HEK293 (cell line): ENCODE measurements around the gene MTR.

Experiments
- CTCF ChIA-PET: fragments of 350-600 bp; formaldehyde crosslinking; extraction: SDS; loops from one replicate; lab custom pipeline; 2021; ENCODE audit warnings: antibody characterized with exemption; lab: Yijun Ruan, JAX
- POLR2A ChIA-PET: fragments of 300-600 bp; formaldehyde crosslinking; extraction: SDS; loops from one replicate; lab custom pipeline; 2020; ENCODE audit warnings: antibody characterized with exemption, inconsistent platforms; lab: Yijun Ruan, JAX
- H3K27ac ChIP-seq: fragments of 200-500 bp; sonication (Bioruptor generic); 2 replicates; pipeline ENCODE4 v1.5.1; 2014; ENCODE audit warnings: low read depth, low read length, control low read depth, inconsistent platforms; ENCODE audit errors: extremely low read depth
- H3K36me3 ChIP-seq, 2 experiments: fragments of 200-500 bp in 1 of 2; sonication (Bioruptor generic) in 1 of 2; 1 replicate in 1 of 2; 2 replicates in 1 of 2; pipeline ENCODE4 v1.5.1; 2014 to 2017; ENCODE audit warnings: inconsistent platforms in 2 of 2, low read length in 2 of 2; ENCODE audit not compliant: control insufficient read depth in 2 of 2, insufficient read depth in 1 of 2
- H3K4me1 ChIP-seq: fragments of 200-500 bp; sonication (Bioruptor generic); 2 replicates; pipeline ENCODE4 v1.5.1; 2014; ENCODE audit warnings: mild to moderate bottlenecking, low read length, inconsistent platforms; ENCODE audit not compliant: control insufficient read depth, insufficient read depth
- H3K4me3 ChIP-seq: 2 replicates; pipeline ENCODE4 v1.5.1; 2011; ENCODE audit warnings: low read depth, mild to moderate bottlenecking, control low read depth, low read length, moderate library complexity
- H3K9me3 ChIP-seq: fragments of 200-500 bp; sonication (Bioruptor generic); 2 replicates; pipeline ENCODE4 v1.5.1; 2014; ENCODE audit warnings: low read depth, low read length, inconsistent platforms; ENCODE audit not compliant: control insufficient read depth, insufficient read depth
- BCL11B ChIP-seq: fragments of 450-650 bp; formaldehyde crosslinking; IDR thresholded peaks from 2 replicates; pipeline ENCODE4 v1.5.1; 2016; ENCODE audit warnings: low read depth, missing biosample characterization, missing genetic modification characterization
- EGR2 ChIP-seq: fragments of 450-650 bp; formaldehyde crosslinking; IDR thresholded peaks from 2 replicates; pipeline ENCODE4 v1.5.1; 2016; ENCODE audit warnings: low read depth, missing biosample characterization, missing genetic modification characterization
- PRDM1 ChIP-seq: fragments of 450-650 bp; formaldehyde crosslinking; IDR thresholded peaks from 2 replicates; pipeline ENCODE4; 2016; ENCODE audit warnings: missing biosample characterization, missing genetic modification characterization
- ZEB2 ChIP-seq: fragments of 450-650 bp; formaldehyde crosslinking; IDR thresholded peaks from 2 replicates; pipeline ENCODE4 v1.5.1; 2016; ENCODE audit warnings: missing biosample characterization, missing genetic modification characterization
- ZFP69B ChIP-seq: fragments of 450-650 bp; formaldehyde crosslinking; IDR thresholded peaks from 2 replicates; pipeline ENCODE4 v1.5.1; 2016; ENCODE audit warnings: missing biosample characterization, missing genetic modification characterization
- ZNF202 ChIP-seq: fragments of 450-650 bp; formaldehyde crosslinking; IDR thresholded peaks from 2 replicates; pipeline ENCODE4 v1.5.1; 2016; ENCODE audit warnings: missing biosample characterization, missing genetic modification characterization, borderline replicate concordance
- ZNF24 ChIP-seq: fragments of 450-650 bp; formaldehyde crosslinking; IDR thresholded peaks from 2 replicates; pipeline ENCODE4 v1.5.1; 2016; ENCODE audit warnings: missing biosample characterization, missing genetic modification characterization
- ZNF324 ChIP-seq: fragments of 450-650 bp; formaldehyde crosslinking; IDR thresholded peaks from 2 replicates; pipeline ENCODE4 v1.5.1; 2016; ENCODE audit warnings: missing biosample characterization, missing genetic modification characterization
- ZNF426 ChIP-seq: fragments of 450-650 bp; formaldehyde crosslinking; IDR thresholded peaks from 2 replicates; pipeline ENCODE4 v1.5.1; 2017; ENCODE audit warnings: missing biosample characterization, missing genetic modification characterization, mild to moderate bottlenecking, inconsistent platforms, moderate library complexity
- ZNF510 ChIP-seq: fragments of 450-650 bp; formaldehyde crosslinking; IDR thresholded peaks from 2 replicates; pipeline ENCODE4 v1.5.1; 2018; ENCODE audit warnings: mild to moderate bottlenecking, missing genetic modification characterization, missing biosample characterization; ENCODE audit not compliant: insufficient replicate concordance
- ZNF555 ChIP-seq: fragments of 450-650 bp; formaldehyde crosslinking; conservative IDR thresholded peaks from 2 replicates; pipeline ENCODE4 v1.5.1; 2017; ENCODE audit warnings: missing biosample characterization, mild to moderate bottlenecking, missing genetic modification characterization, inconsistent platforms
- ZNF561 ChIP-seq: fragments of 450-650 bp; IDR thresholded peaks from 2 replicates; pipeline ENCODE4 v1.5.1; 2018; ENCODE audit warnings: missing biosample characterization, missing genetic modification characterization, borderline replicate concordance
- ZNF600 ChIP-seq: fragments of 450-650 bp; formaldehyde crosslinking; IDR thresholded peaks from 2 replicates; pipeline ENCODE4 v1.5.1; 2016; ENCODE audit warnings: missing biosample characterization, missing genetic modification characterization
- ZNF626 ChIP-seq: fragments of 450-650 bp; sonication (Bioruptor Pico); formaldehyde crosslinking; IDR thresholded peaks from 2 replicates; pipeline ENCODE4 v1.5.1; 2018; ENCODE audit warnings: missing biosample characterization, missing genetic modification characterization, inconsistent platforms
- ZNF629 ChIP-seq: fragments of 450-650 bp; formaldehyde crosslinking; IDR thresholded peaks from 2 replicates; pipeline ENCODE4 v1.5.1; 2017; ENCODE audit warnings: missing biosample characterization, missing genetic modification characterization
- ZNF654 ChIP-seq: fragments of 450-650 bp; formaldehyde crosslinking; IDR thresholded peaks from 2 replicates; pipeline ENCODE4 v1.5.1; 2016; ENCODE audit warnings: low read depth, missing biosample characterization, missing genetic modification characterization
- ZNF658 ChIP-seq: fragments of 450-650 bp; formaldehyde crosslinking; IDR thresholded peaks from 2 replicates; pipeline ENCODE4; 2016; ENCODE audit warnings: missing biosample characterization, missing genetic modification characterization
- TF ChIP-seq, protein P1 (sequence below): fragments of 450-650 bp; formaldehyde crosslinking; IDR thresholded peaks from 2 replicates; pipeline ENCODE4 v1.5.1; 2016; ENCODE audit warnings: missing biosample characterization, missing genetic modification characterization
- TF ChIP-seq, protein P2 (sequence below): fragments of 450-650 bp; formaldehyde crosslinking; IDR thresholded peaks from 2 replicates; pipeline ENCODE4 v1.5.1; 2016; ENCODE audit warnings: missing biosample characterization, missing genetic modification characterization
- TF ChIP-seq, protein P3 (sequence below): fragments of 450-650 bp; formaldehyde crosslinking; IDR thresholded peaks from 2 replicates; pipeline ENCODE4 v1.5.1; 2016; ENCODE audit warnings: missing biosample characterization, missing genetic modification characterization
- TF ChIP-seq, protein P4 (sequence below): fragments of 450-650 bp; formaldehyde crosslinking; IDR thresholded peaks from 2 replicates; pipeline ENCODE4 v1.5.1; 2017; ENCODE audit warnings: missing biosample characterization, missing genetic modification characterization

Gene MTR

DNA sequence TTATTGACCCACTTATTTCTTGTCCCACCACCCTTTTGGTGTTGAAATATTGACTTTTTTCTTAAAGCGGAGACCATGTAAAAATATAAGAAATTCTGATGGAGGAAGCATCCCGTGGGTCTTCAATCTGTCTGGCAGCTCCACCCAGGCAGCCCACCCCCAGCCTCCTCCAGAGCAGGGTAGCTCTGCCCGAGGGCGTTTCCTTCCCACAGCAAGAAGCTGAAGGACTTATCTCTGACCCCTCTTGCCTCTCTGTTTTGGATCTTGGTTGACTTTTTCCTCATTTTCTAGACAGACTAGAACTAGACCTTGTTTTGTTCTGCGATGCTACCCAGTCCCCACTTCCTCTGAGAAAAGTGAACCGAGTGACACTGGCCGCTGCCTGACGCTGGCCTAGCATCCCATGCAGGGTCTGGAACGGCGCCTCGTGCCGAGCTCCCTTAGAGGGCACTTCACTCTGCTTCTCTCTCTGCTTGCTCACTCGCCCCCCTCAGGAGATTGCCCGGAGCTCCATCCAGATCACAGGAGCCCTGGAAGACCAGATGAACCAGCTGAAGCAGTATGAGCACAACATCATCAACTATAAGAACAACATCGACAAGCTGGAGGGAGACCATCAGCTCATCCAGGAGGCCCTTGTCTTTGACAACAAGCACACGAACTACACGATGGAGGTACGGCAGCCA is 40.4 kb upstream of the MTR start:
- no peaks in the 10 kb centered on the region for H3K4me1 ChIP-seq
- ChIA-PET CTCF (interaction anchor here (0.5 to 2.2 kb wide), 13 partner anchors 9 to 916 kb away, joined by 3 to 23 read pairs (median 3); no protein-coding TSS in a partner anchor), POLR2A (interaction anchor here (1.5 kb wide), 1 partner anchor 40 kb away, joined by 3 read pairs; the partner anchor contains the start of gene MTR)
- H3K27ac ChIP-seq: no peak overlapping the region
- TF ChIP-seq ZNF600 (tag by site-specific recombination) (0 out of 2 replicates have a peak, but pooled peaks have one; percentile 18), ZNF24 (no peak), ZNF658 (tag by site-specific recombination) (no peak), EGR2 (tag by site-specific recombination) (peak; percentile 36; the same call in 1 of the 2 replicates), ZFP69B (tag by site-specific recombination) (no peak), ZNF202 (tag by site-specific recombination) (no peak), ZEB2 (tag by site-specific recombination) (no peak), ZNF629 (tag by site-specific recombination) (no peak), ZNF426 (tag by site-specific recombination) (no peak)
- TF ChIP-seq, protein P1, sequence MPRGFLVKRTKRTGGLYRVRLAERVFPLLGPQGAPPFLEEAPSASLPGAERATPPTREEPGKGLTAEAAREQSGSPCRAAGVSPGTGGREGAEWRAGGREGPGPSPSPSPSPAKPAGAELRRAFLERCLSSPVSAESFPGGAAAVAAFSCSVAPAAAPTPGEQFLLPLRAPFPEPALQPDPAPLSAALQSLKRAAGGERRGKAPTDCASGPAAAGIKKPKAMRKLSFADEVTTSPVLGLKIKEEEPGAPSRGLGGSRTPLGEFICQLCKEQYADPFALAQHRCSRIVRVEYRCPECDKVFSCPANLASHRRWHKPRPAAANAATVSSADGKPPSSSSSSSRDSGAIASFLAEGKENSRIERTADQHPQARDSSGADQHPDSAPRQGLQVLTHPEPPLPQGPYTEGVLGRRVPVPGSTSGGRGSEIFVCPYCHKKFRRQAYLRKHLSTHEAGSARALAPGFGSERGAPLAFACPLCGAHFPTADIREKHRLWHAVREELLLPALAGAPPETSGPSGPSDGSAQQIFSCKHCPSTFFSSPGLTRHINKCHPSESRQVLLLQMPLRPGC (tag by site-specific recombination): no peak
- H3K4me3 ChIP-seq: no peak overlapping the region
- H3K9me3 ChIP-seq: no peaks in the 10 kb centered on the region
- H3K36me3 ChIP-seq: peaks cover 6 to 59% of the 10 kb centered on the region in 2 experiments; a peak in 2 of 3 replicates

DNA sequence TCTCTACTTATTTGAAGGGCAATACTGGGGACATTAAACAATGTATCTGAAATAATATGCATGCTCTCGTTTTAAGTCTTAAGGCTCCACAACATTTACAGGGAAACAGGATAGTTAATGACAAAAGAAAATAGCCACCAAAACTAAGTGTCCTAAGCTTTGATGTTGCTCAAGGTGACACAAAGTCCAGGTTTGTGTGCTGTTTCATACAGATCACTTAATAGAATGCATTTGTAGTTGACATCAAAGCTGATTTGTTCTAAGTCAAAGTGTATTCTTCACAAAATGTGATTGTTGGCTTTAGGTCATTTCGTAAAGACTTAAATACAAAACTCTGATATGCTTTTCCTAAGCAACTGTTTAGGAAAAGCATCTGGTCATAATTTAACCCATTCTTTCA is 37.5 kb upstream of the MTR start:
- H3K4me3 ChIP-seq: no peak overlapping the region
- H3K9me3 ChIP-seq: no peaks in the 10 kb centered on the region
- CTCF ChIA-PET: interaction anchor here (0.6 to 4.5 kb wide), 14 partner anchors 9 to 1763 kb away, joined by 3 to 77 read pairs (median 4); no protein-coding TSS in a partner anchor
- H3K27ac ChIP-seq: no peak overlapping the region
- H3K36me3 ChIP-seq: peaks cover 0 to 56% of the 10 kb centered on the region in 2 experiments; a peak in 2 of 3 replicates
- H3K4me1 ChIP-seq: no peaks in the 10 kb centered on the region
- POLR2A ChIA-PET: no interaction called here
- TF ChIP-seq ZFP69B (tag by site-specific recombination): no peak

DNA sequence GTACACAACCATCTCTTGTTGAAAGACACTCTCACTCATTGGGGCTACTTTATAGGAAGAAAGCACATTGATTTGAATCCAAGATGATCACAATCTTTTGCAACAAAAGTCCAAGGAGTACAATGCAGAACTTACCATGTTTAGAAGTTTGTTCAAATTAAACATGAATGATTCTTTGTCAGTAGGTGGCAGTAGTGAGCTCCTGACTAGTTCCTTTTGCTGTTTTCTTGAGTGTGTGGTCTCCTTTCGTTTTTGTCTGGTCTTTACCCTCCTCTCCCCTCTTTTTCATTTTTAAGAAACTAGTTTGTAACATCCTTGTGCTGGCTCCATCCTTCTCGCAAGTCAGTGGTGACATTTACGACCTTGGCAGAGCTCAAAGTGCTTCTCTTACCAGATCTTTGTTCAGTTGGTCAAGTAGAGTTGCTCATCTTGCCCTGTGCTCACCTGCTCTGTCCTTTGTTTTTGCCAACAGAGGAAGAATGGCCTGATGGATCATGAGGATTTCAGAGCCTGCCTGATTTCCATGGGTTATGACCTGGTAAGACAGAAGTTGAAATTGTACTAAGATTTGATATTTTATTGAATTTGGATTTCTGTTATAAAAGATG is 35.7 kb upstream of the MTR start:
- ChIA-PET POLR2A (interaction anchor here (0.8 kb wide), 1 partner anchor 155 kb away, joined by 3 read pairs; the partner anchor contains the start of gene HEATR1), CTCF (interaction anchor here (0.6 to 4.5 kb wide), 68 partner anchors 9 to 804 kb away, joined by 3 to 77 read pairs (median 4); partner anchors contain the start of genes HEATR1 and MTR)
- Histone ChIP-seq H3K4me3 (no peak overlapping the region), H3K4me1 (no peaks in the 10 kb centered on the region), H3K9me3 (no peaks in the 10 kb centered on the region), H3K36me3 (peaks cover 0 to 53% of the 10 kb centered on the region in 2 experiments; a peak in 2 of 3 replicates), H3K27ac (no peak overlapping the region)
- TF ChIP-seq ZNF510: no peak
- TF ChIP-seq, protein P2, sequence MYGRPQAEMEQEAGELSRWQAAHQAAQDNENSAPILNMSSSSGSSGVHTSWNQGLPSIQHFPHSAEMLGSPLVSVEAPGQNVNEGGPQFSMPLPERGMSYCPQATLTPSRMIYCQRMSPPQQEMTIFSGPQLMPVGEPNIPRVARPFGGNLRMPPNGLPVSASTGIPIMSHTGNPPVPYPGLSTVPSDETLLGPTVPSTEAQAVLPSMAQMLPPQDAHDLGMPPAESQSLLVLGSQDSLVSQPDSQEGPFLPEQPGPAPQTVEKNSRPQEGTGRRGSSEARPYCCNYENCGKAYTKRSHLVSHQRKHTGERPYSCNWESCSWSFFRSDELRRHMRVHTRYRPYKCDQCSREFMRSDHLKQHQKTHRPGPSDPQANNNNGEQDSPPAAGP (tag by site-specific recombination): no peak
- TF ChIP-seq, protein P3, sequence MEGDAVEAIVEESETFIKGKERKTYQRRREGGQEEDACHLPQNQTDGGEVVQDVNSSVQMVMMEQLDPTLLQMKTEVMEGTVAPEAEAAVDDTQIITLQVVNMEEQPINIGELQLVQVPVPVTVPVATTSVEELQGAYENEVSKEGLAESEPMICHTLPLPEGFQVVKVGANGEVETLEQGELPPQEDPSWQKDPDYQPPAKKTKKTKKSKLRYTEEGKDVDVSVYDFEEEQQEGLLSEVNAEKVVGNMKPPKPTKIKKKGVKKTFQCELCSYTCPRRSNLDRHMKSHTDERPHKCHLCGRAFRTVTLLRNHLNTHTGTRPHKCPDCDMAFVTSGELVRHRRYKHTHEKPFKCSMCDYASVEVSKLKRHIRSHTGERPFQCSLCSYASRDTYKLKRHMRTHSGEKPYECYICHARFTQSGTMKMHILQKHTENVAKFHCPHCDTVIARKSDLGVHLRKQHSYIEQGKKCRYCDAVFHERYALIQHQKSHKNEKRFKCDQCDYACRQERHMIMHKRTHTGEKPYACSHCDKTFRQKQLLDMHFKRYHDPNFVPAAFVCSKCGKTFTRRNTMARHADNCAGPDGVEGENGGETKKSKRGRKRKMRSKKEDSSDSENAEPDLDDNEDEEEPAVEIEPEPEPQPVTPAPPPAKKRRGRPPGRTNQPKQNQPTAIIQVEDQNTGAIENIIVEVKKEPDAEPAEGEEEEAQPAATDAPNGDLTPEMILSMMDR (tag by site-specific recombination): peak; percentile 71
- peak; percentile 20; the same call in 1 of the 2 replicates for TF ChIP-seq ZNF324 (tag by site-specific recombination)
- no peak for TF ChIP-seq BCL11B (tag by site-specific recombination)
- peak; percentile 68; the same call in 1 of the 2 replicates for TF ChIP-seq PRDM1 (tag by site-specific recombination)
- TF ChIP-seq ZNF561 (tag by site-specific recombination): no peak
- no peak for TF ChIP-seq ZNF555 (tag by site-specific recombination)
- TF ChIP-seq, protein P4, sequence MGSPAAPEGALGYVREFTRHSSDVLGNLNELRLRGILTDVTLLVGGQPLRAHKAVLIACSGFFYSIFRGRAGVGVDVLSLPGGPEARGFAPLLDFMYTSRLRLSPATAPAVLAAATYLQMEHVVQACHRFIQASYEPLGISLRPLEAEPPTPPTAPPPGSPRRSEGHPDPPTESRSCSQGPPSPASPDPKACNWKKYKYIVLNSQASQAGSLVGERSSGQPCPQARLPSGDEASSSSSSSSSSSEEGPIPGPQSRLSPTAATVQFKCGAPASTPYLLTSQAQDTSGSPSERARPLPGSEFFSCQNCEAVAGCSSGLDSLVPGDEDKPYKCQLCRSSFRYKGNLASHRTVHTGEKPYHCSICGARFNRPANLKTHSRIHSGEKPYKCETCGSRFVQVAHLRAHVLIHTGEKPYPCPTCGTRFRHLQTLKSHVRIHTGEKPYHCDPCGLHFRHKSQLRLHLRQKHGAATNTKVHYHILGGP (tag by site-specific recombination): no peak
- no peak for TF ChIP-seq ZNF626 (tag by site-specific recombination)
- peak; percentile 75 for TF ChIP-seq ZNF654 (tag by site-specific recombination)
